HG02870 (cell line): ENCODE results near the gene EIF4E2.

ENCODE experiments used
- ATAC-seq: cut with Tn5 transposase; IDR thresholded peaks from one replicate; pipeline ENCODE4 v1.9.1; 2021; ENCODE audit warnings: mild to moderate bottlenecking, moderate library complexity; ENCODE audit not compliant: unreplicated experiment

EIF4E2 gene

DNA sequence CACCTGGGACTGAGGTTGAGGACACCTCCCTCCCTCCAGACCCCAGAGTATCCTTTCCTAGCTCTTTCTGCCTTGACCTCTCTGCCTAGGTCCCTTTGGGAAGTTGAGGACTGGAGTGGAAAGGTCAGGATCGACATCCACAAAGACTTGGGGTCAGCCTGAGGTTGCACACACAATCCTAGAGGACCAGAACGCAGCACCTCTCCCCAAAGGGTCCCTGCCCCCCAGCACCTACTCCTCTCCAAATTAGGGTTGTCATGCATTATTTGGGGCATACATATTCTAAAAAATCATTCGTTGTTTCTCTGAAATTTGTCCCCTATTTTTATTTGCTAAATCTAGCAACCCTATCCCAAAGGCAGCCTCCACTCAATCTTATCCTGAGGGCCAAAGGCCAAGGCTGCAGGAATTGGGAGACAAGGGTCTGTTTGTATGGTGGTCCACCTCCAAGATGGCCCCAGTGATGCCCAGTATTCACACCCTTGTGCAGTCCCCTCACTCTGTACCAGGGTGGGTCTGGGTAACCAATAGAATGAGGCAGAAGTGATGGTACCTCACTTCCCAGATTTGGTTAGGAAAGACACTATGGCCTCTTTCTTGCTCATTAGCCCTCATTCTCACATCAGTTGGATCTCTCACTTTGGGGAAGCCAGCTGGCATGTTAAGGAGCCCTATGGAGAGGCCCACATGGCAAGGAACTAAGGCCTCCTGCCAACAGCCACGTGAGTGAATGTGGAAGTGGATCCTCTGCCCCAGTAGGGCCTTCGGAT is 14.5 kb upstream of the EIF4E2 start:
- ATAC-seq, result no peak

DNA sequence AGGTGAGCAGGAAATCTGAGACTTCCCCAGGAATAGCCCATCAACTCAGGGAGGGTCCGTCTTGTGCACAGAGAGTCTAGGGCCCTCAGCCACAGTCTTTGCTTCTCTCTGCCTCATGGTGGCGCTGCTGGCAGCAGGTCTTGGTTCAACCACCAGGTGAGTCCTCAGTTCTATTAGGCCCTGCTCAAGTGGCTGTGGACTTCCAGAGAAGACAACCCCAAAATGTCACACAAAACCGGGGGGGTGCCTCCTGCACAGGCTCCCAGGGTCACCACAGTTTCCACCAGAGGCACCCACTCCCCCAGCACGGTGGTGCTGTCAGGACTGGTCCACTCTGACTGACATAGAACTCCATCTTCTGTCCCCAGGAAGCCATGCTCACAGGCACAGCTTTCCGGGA is 13.4 kb upstream of the EIF4E2 start:
- no peak for ATAC-seq

DNA sequence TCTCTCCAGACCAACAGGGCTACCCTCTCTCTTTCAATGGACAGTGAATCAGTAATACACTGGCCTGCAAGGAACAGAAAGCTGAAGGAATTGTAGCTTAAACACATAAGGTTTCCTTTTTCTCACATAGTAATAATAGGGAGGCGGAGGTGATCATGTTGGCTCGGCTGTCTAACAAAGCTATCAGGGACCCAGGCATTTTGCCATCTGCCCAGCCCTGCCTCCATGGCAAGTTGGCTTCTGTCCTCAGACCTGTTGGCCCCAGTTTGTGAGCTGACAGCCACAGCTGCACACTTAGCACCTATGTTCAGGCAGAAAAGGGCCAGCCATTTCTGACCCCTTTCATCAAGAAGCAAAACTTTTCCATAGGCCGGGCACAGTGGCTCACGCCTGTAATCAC is 13.0 kb upstream of the EIF4E2 start:
- no peak for ATAC-seq

DNA sequence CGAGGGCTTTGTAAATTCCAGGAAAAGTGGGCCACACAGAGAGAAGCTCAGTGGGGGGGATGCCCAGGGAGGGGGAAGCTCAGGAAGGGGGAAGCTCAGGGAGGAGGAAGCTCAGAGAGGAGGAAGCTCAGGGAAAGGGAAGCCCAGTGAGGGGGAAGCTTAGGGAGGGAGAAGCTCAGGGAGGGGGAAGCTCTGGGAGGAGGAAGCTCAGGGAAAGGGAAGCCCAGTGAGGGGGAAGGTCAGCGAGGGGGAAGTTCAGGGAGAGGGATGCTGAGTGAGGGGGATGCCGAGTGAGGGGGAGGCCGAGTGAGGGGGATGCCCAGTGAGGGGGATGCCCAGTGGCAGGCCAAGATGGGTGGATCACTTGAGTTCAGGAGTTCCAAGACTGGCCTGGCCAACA is 11.8 kb upstream of the EIF4E2 start:
- no peak for ATAC-seq

DNA sequence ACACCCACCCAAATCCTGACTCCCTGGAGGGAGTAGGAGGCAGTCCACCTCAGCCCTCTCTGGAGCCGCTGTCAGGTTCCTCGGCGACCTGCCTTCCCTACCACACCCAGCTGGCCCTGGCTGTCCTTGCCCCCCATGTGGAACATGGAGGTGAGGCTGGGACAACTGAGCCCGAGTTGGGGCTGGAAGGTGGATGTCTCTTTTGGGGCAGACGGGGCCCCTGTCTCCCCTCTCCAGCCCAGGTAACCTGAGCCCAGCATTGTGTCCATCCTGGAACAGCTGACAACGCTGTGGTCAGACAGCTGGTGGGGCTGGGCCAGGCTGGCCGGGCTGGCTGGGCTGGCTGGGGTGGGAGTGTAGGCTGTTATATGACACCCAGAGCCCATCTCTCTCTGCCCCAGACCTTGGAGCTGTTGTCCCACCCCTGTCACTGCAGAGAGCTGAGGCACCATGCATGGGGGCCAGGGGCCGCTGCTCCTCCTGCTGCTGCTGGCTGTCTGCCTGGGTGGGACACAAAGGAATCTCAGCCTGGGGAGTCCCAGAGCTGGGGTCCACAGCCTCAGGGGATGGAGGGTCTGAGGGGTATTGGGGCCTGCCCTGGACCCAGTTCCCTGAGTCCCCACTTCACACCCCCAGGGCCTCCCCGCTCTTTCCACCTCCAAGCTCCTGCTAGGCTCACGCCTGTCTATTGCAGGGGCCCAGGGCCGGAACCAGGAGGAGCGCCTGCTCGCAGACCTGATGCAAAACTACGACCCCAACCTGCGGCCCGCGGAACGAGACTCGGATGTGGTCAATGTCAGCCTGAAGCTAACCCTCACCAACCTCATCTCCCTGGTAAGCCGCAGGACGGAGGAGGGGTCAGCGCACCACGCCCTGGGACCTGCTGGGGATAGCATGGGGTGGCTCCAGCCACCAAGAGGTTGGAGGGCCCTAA is 10.9 kb upstream of the EIF4E2 start, which contains the start of gene CHRNG:
CHRNG (plus strand) TSS at position 395 of the 934 bp plus-strand sequence; CDS start at position 451, 56 bp downstream.
- no peak for ATAC-seq

DNA sequence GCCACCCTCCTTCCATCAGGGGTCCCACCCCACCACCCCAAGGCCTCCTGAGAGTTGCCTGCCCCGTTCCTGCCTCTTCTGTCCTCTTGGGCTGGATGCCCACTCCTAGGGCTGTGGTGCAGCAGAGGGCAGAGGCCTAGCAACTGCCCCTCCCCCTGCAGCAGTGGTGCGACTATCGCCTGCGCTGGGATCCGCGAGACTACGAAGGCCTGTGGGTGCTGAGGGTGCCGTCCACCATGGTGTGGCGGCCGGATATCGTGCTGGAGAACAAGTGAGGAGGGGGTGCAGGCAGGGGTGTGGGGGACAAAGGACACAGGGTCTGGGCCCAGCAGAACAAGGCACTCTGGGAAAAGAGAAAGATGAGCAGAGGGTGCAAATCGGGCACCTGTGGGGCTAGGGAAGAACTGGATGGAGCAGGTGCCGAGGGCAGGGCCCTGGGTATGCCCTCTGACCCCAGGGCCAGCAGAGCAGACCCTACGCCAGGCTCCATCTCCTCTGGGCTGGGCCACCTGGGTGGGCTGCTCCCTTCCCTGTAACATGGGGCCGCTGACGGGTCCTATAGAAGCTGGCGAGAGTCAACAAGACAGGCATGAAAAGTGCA is 9.9 kb upstream of the EIF4E2 start:
- no peak for ATAC-seq

DNA sequence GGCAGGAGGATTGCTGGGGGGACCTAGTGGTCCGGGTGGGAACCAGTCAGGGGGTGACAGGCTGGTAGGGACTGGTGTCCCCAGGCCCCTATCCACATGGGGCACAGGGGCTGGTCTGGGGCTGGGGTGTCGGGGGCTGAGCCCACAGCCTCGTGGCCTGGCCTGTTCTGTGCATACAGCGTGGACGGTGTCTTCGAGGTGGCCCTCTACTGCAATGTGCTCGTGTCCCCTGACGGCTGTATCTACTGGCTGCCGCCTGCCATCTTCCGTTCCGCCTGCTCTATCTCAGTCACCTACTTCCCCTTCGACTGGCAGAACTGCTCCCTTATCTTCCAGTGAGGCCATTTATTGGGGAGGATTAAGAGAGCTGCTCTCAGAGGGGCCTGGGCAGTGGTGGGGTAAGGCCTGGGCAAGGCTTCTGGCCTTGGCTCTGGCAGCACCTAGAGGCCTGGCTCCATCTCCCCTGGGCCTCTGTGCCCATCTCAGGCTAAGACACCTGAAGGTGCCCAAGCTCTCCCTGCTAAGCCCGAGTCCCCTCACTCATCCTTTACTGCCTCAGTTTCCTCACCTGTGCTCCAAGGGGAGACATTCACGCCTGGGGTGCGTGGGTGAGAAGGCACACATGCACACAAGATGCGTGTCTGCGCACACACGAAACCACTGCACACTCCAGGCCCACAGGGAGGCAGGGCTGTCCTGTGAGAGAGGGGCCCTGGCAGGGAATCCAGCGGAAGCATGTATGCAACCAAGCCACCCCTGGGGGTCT is 9.1 kb upstream of the EIF4E2 start:
- no peak for ATAC-seq

DNA sequence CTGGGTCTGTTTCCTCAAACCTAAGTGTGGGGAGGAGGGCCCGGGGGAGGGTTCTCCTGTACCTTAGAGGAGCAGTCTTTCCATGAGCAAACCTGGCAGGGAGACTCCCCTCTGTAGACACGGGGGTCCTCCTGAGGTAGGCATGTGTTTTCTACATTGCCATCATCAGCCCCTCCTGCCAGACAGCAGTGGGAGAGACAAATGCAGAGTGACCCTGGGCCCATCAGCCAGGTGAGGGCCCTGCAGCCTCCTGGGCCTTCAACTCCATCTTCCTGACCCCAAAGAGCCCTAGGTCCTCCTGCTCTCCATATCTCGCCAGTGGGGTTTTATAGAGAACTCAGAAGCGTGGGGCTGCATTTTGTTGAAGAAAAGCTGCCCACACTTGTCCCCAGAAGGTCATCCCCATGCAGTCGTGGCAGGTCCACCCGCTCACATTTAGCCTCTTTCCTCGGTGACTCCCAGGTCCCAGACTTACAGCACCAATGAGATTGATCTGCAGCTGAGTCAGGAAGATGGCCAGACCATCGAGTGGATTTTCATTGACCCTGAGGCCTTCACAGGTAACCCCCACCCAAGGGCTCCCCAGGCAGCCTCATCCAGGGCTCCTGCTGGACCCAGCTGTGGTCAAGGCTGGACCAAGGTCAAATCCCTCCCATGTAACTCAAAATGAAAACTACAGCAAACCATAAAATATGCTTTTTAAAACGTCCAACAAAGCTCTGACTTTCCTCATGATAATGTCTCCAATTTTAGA is 8.4 kb upstream of the EIF4E2 start:
- ATAC-seq, result no peak

DNA sequence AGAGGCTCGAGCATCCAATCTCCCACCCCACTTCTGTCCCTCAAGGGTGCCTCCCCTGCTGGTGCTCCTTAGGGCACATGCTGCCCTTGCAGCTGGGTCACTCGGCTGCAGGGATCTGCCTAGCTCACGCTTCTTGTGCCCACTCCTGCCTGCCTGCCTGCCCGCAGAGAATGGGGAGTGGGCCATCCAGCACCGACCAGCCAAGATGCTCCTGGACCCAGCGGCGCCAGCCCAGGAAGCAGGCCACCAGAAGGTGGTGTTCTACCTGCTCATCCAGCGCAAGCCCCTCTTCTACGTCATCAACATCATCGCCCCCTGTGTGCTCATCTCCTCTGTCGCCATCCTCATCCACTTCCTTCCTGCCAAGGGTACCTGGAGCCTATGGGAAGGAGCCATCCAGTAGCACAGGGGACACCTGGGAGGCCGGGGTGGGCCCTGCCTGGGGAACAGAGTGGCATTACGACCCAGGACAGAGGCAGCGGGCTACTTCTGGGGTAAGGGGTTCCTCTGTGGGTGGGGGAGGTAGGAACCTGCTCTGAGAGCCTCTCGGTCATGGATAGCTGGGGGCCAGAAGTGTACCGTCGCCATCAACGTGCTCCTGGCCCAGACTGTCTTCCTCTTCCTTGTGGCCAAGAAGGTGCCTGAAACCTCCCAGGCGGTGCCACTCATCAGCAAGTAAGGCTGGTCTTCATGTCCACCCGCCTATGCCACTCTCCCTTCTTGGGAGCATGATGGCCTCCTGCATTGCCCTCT is 7.6 kb upstream of the EIF4E2 start:
- no peak for ATAC-seq

DNA sequence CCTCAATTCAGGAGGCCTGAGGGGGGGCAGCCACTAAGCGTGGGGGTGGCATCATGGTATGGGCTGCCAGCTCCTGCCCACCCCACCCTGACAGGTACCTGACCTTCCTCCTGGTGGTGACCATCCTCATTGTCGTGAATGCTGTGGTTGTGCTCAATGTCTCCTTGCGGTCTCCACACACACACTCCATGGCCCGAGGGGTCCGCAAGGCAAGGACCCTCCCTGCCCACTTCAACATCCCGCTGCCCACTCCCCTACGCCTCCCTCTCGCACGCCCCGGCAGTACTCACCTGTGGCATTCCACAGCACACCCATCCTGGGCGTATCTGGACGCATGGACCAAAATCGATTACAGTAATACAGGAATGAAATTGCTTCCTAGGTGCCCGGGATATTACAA is 7.0 kb upstream of the EIF4E2 start:
- no peak for ATAC-seq

DNA sequence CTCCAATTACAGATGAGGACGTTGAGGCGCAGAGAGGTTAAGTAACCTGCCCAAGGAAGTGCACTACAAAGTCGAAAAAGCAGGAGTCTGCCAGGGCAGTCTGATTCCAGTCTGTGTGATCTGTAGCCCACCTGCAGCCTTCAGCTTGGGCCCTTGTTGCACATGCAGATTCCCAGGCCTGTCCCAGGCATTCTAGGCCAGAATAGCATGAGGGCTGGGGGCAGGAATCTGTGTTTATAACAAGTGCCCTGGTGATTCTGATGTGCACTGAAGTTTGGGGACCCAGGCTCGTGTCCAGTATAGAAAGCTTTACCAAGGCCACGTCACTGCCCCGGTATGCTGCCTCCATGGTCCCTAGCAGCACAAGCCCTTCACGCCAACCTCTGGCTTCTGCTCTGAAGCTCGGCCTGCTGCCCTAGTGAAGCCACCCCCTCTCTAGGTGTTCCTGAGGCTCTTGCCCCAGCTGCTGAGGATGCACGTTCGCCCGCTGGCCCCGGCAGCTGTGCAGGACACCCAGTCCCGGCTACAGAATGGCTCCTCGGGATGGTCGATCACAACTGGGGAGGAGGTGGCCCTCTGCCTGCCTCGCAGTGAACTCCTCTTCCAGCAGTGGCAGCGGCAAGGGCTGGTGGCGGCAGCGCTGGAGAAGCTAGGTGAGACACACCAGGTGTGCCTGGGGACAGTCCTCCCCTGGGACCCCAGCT is 6.4 kb upstream of the EIF4E2 start:
- no peak for ATAC-seq

DNA sequence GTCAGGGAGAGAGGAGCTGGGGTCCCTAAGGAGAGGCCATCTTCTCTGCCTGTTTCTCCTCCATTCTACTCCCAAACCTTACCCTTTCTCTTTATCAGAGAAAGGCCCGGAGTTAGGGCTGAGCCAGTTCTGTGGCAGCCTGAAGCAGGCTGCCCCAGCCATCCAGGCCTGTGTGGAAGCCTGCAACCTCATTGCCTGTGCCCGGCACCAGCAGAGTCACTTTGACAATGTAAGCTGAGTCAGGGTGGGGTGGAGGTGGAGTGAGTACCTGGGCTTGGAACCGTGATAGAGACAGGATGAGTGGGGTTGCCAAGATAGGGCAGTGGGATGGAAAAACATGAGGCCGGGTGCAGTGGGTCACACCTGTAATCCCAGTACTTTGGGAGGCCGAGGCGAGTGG is 5.8 kb upstream of the EIF4E2 start:
- no peak for ATAC-seq

DNA sequence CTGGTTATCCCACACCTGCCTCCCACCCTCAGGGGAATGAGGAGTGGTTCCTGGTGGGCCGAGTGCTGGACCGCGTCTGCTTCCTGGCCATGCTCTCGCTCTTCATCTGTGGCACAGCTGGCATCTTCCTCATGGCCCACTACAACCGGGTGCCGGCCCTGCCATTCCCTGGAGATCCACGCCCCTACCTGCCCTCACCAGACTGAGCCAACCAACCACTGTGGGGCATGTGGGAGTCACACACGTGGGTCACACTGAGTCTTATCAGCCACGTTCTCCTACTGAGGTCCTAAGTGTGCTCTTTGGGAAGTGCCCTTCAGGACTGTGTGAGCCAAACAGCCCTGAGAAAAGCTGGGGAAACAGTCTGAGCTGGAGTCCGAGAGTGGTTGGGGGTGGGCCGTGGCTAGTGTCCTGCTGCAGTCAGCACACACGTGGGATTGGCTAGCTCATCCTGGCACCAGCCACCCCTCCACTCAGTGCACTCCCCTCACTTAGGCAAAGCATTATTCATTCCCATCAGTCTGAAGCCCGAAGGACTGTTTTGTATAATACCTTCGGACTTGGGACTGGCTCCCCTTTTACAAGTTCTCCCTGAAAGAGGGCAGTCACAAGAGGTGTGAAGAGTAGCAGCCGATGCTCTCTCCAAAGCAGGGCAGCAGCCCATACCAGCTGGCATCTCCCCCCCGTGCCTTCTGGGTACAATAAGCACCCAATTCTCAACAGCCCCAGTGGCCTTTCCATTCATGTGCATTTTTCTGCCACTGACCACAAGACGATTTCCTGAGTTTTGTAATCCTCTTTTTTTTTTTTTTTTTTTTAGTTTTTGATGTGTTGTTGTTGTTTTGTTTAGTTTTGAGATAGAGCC is 4.7 kb upstream of the EIF4E2 start:
- no peak for ATAC-seq

DNA sequence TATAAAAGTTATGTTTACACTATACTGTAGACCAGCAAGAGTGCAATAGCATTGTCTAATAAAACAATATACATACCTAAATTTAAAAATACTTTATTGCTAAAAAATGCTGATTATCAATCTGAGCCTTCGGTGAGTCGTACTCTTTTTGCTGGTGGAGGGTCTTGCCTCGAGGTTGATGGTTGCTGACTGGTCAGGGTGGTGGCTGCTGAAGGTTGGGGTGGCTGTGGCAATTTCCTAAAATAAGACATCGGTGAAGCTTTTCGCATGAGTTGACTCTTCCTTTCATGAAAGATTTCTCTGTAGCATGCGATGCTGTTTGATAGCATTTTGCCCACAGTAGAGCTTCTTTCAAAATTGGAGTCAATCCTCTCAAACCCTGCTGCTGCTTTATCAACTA is 2.5 kb upstream of the EIF4E2 start:
- no peak for ATAC-seq

DNA sequence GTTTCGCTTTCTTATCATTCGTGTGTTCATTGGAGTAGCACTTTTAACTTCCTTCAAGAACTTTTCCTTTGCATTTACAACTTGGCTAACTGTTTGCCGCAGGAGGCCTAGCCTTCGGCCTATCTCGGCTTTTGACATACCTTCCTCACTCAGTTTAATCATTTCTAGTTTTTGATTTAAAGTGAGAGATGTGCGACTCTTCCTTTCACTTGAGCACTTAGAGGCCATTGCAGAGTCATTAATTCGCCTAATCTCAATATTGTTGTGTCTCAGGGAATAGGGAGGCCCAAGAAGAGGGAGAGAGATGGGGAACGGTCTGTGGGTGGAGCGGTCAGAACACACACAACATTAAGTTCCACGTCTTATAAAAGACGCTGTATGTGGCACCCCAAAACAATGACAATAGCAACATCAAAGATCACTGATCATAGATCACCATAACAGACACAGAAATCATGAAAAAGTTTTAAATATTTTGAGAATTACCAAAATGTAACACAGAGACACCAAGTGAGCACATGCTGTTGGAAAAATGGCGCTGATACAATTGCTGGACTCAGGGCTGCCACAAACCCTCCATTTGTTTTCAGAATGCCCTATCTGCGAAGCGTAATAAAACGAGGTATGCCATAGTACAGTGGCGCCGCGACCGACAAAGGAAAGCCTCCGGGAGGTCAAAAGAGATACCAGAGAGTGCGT is 685 bp upstream of the EIF4E2 start:
- no peak for ATAC-seq

DNA sequence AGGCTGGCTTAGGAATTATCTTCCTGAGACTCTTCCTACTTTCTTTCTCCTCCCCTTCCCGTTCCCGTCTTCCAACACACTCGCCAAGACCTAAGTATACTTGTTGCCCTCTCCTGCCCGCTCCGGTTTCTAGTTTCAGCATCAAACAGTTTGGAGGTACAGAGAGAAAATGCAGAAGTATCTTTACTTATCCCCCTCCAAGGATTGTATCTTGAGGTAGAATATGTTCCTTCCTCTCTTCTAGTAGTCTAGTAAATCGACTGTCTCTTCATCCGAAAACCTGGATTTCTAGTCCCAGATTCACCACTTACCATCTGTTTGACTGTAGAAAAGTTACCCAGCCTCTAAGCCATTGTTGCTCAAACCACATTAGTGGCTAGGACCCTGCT is 755 bp downstream of the EIF4E2 start:
- ATAC-seq, result no peak

DNA sequence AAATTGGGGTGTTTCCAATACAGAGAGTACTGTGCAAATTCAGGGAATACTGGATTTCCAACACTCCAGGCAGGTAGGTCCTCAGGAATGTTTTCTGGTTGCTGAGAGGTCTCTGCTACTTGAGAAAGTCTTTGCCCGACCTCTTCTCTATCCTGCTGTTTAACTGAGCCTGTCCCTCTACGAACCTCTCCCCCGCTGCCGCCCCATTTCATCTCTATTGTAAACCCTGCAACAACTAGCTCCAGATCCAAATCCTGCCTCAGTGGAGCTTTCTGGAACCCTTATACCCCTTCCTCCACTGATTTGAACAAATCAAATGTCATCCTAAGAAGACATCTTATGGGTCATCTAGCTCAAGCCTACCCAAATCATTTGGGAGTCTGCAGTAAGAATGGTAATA is 1.3 kb downstream of the EIF4E2 start:
- ATAC-seq, result no peak
